HG03175 (cell line): ENCODE data around the gene TRIM54.
"Not testable (repeated sequence)": the region's sequence is repeated elsewhere in the genome, so short reads cannot be mapped to it uniquely, and the experiment has no call there.

Experiments
- ATAC-seq: cut with Tn5 transposase; IDR thresholded peaks from one replicate; pipeline ENCODE4 v1.9.1; 2021; ENCODE audit warnings: mild to moderate bottlenecking, moderate library complexity; ENCODE audit not compliant: unreplicated experiment

TRIM54 gene

DNA sequence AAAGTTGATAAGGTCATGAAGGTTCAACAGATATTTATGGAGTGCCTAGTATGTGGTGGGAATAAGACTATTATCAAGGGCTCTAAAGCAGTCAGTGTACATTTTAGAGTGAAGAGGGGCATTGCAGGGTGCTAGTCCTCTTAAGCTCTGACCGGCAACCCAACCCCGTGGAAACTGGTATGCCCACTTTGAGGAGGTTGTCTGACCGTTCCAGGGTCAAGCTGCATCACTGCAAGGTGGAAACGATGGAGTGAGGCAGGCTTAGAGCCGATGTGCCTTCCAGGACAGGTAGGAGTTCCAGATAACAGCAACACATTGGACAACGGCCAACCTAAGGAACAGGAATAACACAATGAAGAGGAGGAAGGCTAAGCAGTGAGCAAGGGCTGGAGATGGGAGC lies 27.4 kb downstream of the TRIM54 start:
- ATAC-seq: no peak

DNA sequence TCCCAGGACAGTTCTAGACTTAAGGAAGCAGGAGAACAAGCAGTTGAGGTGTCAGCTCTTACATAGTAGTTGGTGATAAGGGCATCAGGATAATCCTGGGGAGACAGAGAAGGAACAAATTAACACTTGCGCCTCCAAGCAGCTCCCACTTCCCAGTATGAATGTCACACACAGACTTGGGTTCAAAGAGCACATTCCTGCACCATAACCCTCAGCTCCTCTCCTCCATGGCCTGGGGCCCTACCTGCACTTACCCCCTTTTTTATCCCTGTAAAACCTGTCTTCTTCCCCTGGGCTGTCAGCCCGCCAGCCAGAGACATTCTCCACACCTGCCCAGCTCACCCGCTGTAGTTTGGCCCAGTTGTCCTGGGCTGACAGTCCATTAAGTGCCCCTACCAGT lies 29.9 kb downstream of the TRIM54 start:
- no peak for ATAC-seq

DNA sequence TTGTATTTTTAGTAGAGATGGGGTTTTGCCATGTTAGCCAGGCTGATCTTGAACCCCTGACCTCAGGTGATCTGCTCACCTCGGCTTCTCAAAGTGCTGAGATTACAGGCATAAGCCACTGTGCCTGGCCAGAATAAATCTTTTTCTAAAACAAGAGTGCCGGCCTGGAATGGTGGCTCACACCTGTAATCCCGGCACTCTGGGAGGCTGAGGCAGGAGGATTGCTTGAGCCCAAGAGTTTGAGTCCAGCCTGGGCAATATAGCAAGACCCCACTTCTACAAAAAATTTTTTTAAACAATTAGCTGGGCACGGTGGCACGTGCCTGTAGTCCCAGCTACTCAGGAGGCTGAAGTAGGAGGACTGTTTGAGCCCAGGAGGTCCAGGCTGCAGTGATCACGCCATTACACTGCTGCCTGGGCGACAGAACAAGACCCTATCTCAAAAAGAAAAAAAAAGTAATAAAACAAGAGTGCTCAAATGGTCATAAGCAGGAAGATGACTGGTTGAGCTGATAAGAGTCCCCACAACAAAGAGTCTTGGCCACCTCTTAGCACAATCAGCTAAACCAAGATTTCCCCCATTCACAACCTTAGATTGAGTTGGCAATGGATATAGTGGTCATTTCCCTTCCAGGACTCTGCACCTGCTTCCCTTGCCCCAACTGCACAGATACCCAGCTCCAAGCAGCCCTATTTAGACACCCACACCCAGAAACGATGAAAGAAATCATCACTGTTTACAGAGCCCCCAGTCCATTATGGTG lies 31.8 kb downstream of the TRIM54 start:
- no peak for ATAC-seq

DNA sequence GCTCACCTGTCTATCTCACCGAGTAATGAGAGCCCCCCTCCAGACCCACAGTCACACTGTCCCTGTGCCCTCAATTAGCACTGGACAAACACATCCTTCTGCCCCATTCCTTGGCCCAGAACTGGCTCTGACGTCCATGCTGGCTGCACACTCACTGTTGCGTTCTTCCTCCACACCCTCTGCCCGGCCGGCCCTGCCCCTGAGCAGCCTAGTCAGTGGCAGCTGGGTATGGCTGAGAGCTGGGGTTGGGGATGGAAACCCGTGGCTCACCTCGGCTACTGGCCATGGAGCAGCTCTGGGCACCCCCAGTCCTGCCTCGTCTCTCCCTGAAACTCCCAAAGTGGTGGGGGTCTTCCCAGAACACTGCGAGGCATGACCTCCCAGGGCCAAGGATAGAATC lies 32.5 kb downstream of the TRIM54 start:
- no peak for ATAC-seq

DNA sequence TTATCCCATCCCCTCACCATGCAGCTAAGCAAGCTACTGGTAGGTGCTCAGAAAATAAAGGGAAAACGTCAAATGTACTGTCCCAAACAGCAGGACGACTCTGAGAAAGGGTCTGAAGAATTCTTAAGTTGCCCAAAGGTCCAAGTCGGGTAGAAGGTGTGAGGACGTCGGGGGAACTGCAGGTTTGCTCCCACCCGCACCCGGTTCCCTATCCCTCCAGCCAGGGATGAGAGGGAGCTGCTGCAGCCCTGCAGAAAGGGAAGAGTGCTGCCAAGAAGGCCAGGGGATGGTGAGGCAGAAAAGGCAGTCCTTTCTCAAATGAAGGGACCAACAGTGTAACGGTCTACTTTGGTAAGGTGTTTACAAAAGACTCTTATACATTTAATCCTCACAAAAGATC lies 32.9 kb downstream of the TRIM54 start:
- ATAC-seq: no peak

DNA sequence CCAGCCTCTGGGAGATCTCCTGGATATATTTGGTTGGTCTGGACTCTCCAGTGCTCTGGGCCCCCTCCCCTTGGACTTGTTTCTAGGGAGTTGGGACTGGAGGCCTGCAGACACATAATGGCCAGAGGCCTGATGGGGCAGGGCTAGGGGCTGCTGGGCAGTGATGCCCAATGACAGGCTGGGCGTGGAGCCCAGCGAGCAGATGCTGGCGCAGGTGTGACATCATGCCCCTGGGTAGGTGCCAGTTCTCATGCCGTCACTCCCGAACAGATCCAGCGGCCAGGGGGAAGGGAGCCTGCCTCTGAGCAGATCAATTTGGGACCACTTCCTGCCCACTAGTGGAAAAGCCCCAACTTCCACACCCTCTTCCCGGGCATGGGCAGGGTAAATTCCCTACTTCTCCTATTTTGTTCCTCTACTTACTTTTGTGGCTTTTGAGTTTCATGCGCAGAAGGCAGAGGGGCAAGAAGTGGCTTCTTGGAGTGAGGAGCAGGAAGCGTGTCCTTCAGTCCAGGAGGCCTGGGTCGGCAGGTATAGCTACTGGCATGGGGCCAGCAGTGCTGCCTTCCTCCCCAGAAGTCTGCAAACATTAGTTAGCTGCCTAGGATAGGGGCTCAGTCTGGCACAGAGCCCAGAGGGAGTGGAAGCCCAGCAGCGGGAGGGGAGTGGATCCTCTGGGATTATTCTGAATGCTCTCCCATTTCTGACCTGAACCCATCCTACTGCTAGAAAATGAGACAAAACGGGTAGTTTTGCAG lies 34.6 kb downstream of the TRIM54 start:
- ATAC-seq: no peak

DNA sequence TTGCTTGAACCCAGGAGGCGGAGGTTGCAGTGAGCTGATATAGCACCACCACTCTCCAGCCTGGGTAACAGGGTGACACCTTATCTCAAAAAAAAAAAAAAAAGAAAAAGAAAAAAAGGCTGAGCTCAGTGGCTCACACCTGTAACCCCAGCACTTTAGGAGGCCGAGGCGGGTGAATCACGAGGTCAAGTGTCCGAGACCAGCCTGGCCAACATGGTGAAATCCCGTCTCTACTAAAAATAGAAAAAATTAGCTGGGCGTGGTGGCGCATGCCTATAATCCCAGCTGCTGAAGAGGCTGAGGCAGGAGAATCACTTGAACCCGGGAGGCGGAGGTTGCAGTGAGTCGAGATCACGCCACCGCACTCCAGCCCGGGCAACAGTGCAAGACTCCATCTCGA lies 37.6 kb downstream of the TRIM54 start:
- not testable (repeated sequence) for ATAC-seq

DNA sequence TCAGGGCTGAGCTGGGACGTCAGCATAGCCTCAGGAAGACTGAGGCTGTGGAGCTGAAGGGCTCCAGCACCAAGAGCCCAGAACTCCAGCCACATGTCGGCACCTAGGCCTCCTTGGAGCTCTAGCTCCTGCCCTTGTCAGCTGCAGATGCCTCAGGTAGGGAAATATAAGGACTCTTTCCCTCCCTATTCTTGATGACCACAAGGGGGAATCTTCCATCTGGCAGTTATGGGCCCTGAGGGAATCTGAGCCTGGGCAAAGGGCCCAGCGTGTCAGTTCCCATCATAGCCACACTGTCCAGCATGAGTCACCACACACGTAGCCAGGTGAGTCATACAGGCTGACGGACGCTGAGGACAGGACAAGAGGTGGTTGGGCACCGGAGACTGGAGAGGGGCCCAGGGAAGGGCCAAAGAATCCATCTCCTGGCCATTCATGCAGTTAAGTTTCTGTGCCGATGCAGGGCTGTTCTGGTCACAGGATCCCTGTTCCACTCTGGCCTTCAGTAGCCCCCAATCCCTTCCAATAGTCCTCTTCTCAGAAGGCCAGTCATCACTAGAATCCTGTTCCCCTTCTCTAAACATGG lies 38.8 kb downstream of the TRIM54 start:
- no peak for ATAC-seq

DNA sequence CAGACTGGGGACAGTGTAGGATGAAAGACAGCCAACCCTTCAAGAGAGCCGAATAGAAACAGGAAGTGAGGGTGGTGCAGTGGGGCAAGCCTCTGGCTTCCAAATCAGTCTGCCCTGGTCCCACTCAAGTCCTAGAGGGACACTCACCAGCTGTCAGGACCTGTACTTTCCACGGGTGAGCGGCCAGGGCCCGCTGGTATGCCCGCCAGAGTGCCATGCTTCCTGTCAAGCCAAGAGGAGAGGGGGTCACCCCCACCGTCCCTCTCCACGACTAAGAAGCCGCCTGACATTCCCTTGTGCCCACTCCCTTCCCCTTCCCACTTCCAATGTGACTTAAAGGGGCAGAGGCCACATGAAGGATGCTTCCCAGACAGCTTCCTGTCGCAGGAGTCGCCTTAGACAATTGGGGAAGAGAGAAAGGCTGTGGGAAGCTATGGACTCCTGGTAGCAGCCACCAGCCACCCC lies 40.1 kb downstream of the TRIM54 start:
- ATAC-seq: peak; percentile 42

DNA sequence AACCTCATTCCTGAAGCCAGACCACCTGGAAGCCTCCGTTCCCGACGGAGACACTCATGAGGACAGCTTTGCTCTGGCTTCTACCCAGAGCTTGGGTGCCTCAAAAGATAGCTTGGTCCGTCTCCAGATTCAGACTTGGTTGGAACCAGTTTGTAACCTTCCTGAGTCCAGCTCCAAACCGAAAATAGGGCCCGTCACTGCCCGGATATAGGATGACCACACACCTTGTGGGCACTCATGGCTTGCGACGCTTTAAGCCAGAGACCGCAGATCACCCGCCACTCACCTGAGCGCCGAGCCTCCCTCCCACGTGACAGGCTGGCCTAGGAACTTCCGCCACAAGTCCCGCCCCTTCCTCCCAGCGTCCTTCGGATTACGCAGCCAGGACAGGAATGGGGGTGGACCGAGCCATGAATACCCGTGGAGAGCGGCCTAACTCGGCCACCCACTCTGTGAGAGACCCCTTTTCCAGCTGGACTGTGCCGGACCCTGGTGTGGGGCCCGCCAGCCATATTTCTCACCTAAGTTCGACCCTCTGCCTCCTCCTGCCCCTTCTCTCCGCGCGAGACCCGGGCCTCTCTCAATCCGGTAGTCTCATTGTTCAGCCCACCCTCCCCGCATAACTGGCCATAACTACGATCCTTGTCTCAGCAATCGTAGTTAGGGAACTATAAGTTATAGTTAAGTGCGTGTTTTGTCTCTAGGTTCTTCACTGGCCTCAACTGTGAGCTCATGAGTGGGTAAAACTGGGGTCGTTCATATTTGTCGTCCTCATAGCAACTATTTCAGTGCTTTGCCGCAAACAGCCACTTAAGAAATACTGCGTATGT lies 40.8 kb downstream of the TRIM54 start, which contains the start of gene MPV17:
Gene MPV17, minus strand, starts transcription at position 332 of the 830 bp plus-strand sequence. CDS start 580 bp downstream, outside the sequence.
- peak; percentile 85 for ATAC-seq

DNA sequence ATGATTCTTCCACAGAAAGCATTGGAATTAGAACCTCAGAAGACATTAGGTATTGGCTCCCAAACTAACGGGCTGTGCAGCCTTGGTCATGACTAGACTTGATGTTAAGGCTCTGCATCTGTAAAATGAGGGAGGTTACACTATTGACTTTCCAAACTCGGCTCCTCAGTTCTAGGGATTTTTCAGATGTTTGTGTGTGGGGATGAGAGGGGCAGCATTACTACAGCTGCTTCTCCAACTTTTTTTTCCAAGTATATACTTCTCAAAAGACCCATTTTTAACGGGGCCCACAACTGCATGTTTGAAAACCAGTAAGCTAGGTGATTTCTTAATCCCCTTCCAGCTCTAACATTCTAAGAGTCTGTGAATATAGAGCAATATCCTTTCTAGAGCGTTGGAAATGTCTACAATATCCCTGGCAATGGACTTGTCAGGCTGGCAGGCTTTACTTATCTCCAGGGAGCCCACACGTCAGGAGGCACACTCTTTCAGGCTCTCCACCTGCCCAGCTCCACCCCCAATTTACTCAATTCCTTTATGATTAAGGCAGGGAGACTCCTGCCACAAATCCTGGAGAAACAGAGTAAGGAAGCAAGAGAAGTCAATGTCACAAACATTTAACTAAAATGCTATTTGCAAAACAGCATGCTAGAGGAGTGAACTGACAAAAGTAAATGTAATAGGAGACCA lies 41.5 kb downstream of the TRIM54 start:
- ATAC-seq: no peak

DNA sequence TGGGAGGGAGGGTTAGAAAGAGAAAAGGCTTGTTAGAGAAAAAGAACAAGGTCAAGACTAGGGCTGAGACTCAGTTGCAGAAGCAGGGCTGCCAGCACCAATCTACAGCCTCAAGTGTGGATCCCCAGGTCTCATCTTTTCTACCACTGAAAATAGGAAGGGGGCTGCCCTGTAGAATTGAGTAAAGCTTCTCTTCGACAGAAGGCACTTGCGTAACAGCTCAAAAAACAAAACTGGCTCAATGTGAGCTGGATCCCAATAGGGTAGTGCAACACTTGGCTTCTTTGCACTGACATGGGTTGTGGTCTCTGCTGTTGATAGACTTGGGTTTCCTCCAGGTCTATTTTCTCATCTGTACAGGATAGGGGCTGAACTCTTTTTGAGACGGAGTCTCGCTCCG lies 42.5 kb downstream of the TRIM54 start:
- no peak for ATAC-seq

DNA sequence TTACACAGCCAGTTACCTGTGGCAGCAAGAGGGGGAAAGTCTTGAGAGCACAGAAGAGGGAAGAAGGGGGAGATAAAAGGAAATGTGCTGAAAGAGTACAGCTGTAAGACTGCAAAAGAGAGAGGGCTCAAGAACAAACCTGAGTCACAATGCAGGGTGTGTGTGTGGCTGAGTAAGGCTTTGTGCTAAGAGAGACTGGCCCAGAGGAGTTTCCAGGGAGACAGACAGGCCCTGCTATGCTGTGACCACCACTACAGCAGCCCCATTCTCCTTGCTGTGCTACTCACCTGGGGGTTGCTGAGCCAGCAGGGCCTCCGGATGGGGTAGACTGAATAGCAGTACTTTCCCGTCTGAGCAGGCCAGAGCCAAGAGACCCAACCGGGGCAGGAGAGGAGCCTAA lies 53.1 kb downstream of the TRIM54 start:
- no peak for ATAC-seq

DNA sequence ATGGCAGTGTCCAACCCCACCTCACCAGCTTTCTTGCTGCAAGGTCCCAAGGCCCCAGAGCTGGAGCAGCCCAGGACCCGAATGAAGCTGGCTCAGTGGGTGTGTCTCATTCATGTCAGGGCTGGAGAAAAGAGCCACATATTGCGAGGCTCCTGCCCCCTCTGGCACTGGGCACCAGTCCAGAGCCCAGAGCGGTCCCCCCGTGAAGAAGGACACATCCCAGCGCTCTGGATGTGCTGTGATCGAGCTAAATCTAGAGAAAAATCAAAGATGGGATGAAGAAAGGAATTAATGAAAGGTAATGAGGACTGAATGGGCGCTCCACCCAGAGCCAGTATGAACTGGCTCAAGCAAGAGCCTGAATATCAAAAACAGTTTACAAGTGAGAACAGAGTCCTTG lies 53.9 kb downstream of the TRIM54 start:
- no peak for ATAC-seq

DNA sequence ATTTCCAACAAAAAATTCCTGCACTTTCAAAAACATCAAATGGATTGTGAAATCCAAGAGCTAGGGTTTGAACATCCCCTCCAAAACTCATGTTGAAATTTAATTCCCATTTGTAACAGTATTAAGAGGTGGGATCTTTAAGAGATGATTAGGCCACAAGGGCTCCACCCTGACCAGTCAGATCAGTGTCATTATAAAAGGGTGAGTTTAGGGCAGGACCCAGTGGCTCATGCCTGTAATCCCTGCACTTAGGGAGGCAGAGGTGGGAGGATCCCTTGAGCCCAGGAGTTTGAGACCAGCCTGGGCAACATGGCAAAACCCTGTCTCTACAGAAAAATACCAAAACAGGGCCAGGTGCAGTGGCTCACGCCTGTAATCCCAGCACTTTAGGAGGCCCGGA lies 65.4 kb downstream of the TRIM54 start:
- no peak for ATAC-seq

DNA sequence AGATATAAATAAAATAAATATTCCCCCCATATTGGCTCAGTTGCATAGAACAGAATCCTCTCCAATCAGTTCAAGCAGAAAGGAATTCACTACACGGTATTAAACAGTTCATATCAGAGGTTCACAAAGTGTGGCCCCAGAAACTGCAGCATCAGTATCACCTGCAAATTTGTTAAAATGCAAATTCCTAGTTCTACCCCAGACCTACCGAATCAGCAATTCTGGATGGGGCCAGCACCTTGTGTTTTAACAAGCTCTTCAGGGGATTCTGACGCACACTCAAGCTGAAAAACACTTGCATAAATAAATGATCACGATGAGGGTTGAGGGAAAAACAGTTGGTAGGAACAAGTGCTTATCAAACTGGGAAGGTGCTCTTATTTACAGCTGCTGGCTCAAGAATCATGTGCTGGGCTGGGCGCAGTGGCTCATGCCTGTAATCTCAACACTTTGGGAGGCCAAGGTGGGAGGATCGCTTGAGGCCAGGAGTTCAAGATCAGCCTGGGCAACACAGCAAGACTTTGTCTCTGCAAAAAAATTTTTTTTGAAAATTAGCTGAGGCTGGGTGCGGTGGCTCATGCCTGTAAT lies 68.0 kb downstream of the TRIM54 start:
- ATAC-seq: no peak

DNA sequence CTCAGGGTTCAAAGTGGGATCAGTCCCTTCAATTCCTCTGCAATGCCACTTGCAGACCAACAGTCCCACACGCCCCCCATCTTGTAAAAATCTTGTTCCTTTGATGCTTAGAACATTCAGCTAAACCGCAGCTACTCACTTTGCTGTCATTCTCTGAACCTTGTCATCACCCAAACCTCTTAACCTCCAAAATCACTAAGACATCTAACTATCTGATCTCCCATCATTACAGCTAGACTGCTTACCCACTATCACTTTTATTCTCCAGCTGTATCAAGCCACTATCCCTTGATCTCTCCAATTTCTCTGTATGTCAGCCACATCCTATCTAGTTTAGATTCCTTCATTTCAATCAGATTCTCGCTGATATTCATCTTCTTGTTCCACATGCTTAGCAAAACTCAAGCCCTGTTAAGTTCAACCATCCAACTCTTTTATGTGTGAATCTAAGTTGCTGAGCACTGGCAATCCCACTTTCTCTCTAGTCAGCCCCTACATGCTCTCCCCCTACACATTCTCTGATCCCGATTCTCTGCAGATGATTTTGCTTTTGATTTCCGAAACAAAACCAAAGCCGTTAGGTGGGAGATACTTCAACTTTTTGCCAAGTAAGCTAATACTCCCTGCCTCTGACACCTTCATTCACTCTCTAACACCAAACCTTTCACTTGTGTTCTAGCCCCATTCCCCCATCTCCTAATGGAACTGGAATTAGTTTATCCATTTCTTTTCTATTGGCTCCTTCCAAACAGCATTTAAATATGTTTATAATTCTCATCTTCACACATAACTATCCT lies 69.8 kb downstream of the TRIM54 start:
- no peak for ATAC-seq

DNA sequence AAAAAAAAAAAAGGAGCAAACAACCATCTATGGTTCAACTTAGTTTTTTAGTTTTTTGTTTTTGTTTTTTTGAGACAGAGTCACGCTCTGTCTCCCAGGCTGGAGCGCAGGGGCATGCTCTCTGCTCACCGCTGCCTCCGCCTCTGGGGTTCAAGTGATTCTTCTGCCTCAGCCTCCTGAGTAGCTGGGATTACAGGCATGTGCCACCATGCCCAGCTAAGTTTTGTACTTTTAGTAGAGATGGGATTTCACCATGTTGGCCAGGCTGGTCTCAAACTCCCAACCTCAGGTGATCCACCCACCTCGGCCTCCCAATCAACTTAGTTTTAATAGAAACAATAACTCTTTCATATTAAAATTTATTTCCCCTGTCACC lies 71.1 kb downstream of the TRIM54 start:
- not testable (repeated sequence) for ATAC-seq
